Cardiac muscle cell (in vitro differentiated cells and primary cell): Measurements from ENCODE around the gene ZNF582. TPM values are rescaled to one million over a fixed set of nuclear protein-coding genes. Genes with fewer than 3 reads are reported as not detected.
"Not testable (repeated sequence)": the region's sequence is repeated elsewhere in the genome, so short reads cannot be mapped to it uniquely, and the experiment has no call there.

Source experiments
- DNase-seq, 2 donors: peaks; one replicate each; pipeline versions ENCODE4 v3.0.0 to v3.0.0-alpha.2; 2010 to 2017; ENCODE audit warnings: low read depth in 1 of 2, low spot score in 1 of 2
- H3K27ac ChIP-seq: fragments of 200-600 bp; sonication (generic); 2 replicates; pipeline ENCODE4 v1.5.1; 2016
- H3K27me3 ChIP-seq: fragments of 200-600 bp; sonication (generic); 2 replicates; pipeline ENCODE4 v1.6.0; 2016; ENCODE audit warnings: control low read depth
- H3K36me3 ChIP-seq: fragments of 200-600 bp; sonication (generic); 2 replicates; pipeline ENCODE4 v1.5.1; 2016; ENCODE audit warnings: control low read depth
- H3K4me1 ChIP-seq: fragments of 200-600 bp; sonication (generic); 2 replicates; pipeline ENCODE4 v1.8.1; 2017; ENCODE audit warnings: low read depth, mild to moderate bottlenecking, mixed run types
- H3K4me3 ChIP-seq: fragments of 200-600 bp; sonication (generic); 2 replicates; pipeline ENCODE4 v1.5.1; 2016; ENCODE audit warnings: mild to moderate bottlenecking
- H3K9me3 ChIP-seq: fragments of 200-600 bp; sonication (generic); 2 replicates; pipeline ENCODE4 v1.5.1; 2017; ENCODE audit warnings: low read depth, mild to moderate bottlenecking, control low read depth
- polyA plus RNA-seq: library from polyadenylated mRNA; unstranded; fragments of >200 nt; fragmentation: Nextera tagmentation; extraction: Ambion mirVana; gene quantifications from 2 replicates; pipeline ENCODE4 v1.2.1, GENCODE V29; 2016
- total RNA-seq: library from RNA; depleted of rRNA; stranded (reverse); fragments of >200 nt; gene quantifications from 2 replicates; pipeline ENCODE4 v1.2.3, GENCODE V29; 2016
- TF ChIP-seq, protein P1 (sequence below): IDR thresholded peaks from 2 replicates; pipeline ENCODE4 v1.5.1; 2012; ENCODE audit warnings: low read depth, mild to moderate bottlenecking, low read length

ZNF582 gene
- total and polyA plus RNA-seq, 2 experiments from 2014 or later = 10.1 to 17.7 TPM

DNA sequence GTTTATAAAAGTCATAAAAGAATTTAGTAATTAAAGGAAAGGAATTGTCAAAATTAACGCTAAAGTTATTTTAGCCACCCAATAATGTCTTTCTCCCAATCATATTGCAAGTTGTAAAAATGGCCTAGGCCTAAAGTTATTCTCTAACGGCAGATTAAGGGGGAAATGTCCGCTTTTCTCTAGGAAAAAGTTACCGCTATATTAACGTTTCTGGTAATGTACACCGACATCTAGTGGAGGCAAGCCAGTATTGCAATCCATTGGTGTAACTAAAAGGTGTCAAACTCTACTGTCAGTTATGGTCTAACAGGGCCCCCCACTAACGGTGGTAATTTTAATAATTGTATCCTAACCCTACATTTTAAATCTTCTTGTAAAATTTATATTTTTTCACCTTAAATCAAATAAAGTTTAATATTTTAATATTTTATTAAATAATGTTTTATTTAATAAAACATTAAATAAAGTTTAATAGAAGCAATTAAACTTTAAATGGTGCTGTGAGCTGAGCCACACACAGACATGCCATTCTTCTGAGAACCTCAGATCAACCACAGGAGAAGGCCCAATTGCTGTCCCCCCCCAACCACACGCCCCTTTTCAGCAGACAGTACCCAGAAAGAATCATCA is 42.8 kb downstream of the ZNF582 start:
- H3K9me3 ChIP-seq = no peaks in the 10 kb centered on the region
- no peak overlapping the region for H3K4me3 ChIP-seq
- DNase-seq = peak; percentile 56 to 65
- H3K36me3 ChIP-seq = no peaks in the 10 kb centered on the region
- TF ChIP-seq, protein P1, sequence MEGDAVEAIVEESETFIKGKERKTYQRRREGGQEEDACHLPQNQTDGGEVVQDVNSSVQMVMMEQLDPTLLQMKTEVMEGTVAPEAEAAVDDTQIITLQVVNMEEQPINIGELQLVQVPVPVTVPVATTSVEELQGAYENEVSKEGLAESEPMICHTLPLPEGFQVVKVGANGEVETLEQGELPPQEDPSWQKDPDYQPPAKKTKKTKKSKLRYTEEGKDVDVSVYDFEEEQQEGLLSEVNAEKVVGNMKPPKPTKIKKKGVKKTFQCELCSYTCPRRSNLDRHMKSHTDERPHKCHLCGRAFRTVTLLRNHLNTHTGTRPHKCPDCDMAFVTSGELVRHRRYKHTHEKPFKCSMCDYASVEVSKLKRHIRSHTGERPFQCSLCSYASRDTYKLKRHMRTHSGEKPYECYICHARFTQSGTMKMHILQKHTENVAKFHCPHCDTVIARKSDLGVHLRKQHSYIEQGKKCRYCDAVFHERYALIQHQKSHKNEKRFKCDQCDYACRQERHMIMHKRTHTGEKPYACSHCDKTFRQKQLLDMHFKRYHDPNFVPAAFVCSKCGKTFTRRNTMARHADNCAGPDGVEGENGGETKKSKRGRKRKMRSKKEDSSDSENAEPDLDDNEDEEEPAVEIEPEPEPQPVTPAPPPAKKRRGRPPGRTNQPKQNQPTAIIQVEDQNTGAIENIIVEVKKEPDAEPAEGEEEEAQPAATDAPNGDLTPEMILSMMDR = peak; percentile 90
- H3K4me1 ChIP-seq = peaks cover 4% of the 10 kb centered on the region
- no peak overlapping the region for H3K27ac ChIP-seq
- H3K27me3 ChIP-seq = no peaks in the 10 kb centered on the region

DNA sequence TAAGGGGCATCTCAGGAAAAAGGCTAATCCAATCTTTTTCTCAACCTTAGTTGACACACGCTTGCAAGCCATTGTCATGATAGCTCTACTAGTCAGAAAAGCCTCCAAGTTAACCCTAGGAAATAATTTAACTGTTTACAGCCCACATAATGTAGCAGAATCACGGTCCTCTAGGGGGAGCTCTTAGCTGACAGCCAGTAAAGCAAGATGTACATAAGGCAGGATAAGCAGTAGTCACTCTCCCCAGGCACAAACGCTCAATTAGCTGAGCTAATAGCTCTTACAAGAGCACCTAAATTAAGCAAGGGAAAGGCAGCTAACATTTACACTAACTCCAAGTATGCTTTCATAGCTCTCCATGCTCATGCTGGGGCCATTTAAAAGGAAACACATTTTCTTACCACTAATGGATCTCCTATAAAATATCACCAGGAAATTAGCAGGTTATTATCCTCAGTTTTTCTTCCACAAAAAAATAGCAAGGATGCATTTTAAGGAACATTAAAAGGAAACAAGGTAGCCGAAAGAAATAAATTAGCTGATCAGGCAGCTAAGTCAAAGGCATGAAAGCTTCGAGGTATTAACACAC is 45.0 kb downstream of the ZNF582 start:
- peak in 1 of 2 donors; percentile 13 for DNase-seq
- Histone ChIP-seq H3K27ac (no peak overlapping the region), H3K36me3 (no peaks in the 10 kb centered on the region), H3K9me3 (no peaks in the 10 kb centered on the region), H3K27me3 (no peaks in the 10 kb centered on the region), H3K4me3 (no peak overlapping the region), H3K4me1 (peaks cover 4% of the 10 kb centered on the region)
- TF ChIP-seq, protein P1 = peak; percentile 37

DNA sequence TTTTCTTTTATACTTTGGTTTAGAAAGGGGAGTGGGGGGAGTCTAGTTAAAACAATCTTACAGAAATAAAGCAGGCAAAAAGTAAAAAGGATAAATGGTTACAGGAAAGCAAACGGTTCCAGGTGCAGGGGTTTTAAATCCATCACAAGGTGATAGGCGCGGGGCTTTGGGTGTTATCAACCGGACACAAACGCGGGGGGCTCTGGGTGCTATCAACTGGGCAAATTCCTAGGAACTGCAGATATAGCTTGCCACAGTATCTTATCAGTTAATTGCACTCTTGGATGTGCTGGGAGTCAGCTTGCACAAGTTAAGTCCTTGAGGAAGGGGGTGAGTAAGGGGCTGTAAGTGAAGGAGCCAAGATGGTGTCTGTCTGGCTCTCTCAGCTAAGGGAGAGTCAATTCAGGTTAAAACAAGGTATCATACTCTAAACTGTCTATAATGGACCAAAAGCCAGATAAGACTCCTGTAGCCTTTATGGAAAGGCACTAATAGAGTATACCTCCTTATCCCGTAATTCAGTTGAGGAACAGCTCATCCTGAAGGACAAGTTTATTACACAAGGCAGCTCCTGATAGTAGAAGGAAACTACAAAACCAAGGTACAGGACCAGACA is 46.1 kb downstream of the ZNF582 start:
- peak overlapping the region; percentile 22 for H3K27ac ChIP-seq
- H3K9me3 ChIP-seq = no peaks in the 10 kb centered on the region
- peaks cover 4% of the 10 kb centered on the region for H3K4me1 ChIP-seq
- no peak for DNase-seq
- H3K36me3 ChIP-seq = no peaks in the 10 kb centered on the region
- H3K4me3 ChIP-seq = no peak overlapping the region
- TF ChIP-seq, protein P1 = no peak
- no peaks in the 10 kb centered on the region for H3K27me3 ChIP-seq

DNA sequence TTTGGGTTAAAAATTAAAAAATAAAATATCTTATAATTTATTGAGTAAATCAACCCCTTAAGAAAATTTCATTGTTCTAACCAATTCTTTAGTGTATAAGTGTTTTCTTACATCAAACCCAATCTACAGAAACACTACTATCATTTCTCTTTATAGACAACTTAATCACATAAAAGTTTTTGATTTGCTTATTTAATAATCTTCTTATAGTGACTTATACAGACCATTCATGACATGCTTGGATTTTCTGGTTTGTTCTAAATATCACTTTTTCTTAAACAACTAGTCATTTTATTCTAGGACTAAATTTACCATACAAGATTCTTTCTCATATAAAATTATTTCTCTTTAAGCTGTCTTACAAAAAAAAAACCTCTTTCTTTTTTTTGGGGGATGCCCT is 51.4 kb downstream of the ZNF582 start:
- no peaks in the 10 kb centered on the region for H3K27me3 ChIP-seq
- no peaks in the 10 kb centered on the region for H3K36me3 ChIP-seq
- H3K27ac ChIP-seq = no peak overlapping the region
- no peaks in the 10 kb centered on the region for H3K4me1 ChIP-seq
- TF ChIP-seq, protein P1 = no peak
- no peak for DNase-seq
- no peaks in the 10 kb centered on the region for H3K9me3 ChIP-seq
- H3K4me3 ChIP-seq = no peak overlapping the region

DNA sequence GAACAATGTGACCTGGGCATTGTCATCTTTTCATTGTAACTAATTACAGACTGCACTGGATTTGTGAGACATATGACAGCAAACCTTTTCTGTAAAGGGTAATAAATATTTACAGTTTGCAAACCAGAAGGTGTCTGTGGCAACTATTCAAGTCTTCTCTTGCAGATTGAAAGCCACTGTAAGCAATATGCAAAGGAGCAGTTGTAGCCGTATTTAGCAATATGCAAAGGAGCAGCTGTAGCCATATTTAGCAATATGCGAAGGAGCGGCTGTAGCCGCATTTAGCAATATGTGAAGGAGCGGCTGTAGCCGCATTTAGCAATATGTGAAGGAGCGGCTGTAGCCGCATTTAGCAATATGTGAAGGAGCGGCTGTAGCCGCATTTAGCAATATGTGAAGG is 54.3 kb downstream of the ZNF582 start:
- not testable (repeated sequence) for H3K36me3 ChIP-seq, DNase-seq, H3K4me3 ChIP-seq, H3K27ac ChIP-seq, H3K9me3 ChIP-seq, H3K4me1 ChIP-seq, H3K27me3 ChIP-seq

DNA sequence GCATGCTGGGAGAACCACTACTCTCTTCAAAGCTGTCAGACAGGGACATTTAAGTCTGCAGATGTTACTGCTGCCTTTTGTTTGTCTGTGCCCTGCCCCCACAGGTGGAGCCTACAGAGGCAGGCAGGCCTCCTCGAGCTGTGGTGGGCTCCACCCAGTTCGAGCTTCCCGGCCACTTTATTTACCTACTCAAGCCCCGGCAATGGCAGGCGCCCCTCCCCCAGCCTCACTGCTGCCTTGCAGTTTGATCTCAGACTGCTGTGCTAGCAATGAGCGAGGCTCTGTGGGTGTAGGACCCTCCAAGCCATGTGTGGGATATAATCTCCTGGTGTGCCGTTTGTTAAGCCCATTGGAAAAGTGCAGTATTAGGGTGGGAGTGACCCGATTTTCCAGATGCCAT is 56.3 kb downstream of the ZNF582 start:
- H3K4me1 ChIP-seq, H3K27ac ChIP-seq, DNase-seq, H3K9me3 ChIP-seq, H3K4me3 ChIP-seq, H3K36me3 ChIP-seq, H3K27me3 ChIP-seq: not testable (repeated sequence)

DNA sequence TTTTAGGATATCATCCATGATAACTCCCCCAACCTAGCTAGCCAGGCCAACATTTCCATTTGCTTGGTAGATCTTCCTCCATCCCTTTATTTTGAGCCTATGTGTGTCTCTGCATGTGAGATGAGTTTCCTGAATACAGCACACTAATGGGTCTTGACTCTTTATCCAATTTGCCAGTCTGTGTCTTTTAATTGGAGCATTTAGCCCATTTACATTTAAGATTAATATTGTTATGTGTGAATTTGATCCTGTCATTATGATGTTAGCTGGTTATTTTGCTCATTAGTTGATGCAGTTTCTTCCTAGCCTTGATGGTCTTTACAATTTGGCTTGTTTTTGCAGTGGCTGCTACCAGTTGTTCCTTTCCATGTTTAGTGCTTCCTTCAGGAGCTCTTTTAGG is 58.0 kb downstream of the ZNF582 start:
- H3K9me3 ChIP-seq, DNase-seq, H3K4me3 ChIP-seq: not testable (repeated sequence)

More for the DNA sequence above, 58.0 kb downstream of the ZNF582 start:
- not testable (repeated sequence) for H3K4me1 ChIP-seq, H3K27me3 ChIP-seq, H3K27ac ChIP-seq, H3K36me3 ChIP-seq
